ENCODE data around the gene PFKL.
"Not testable (repeated sequence)": the region's sequence is repeated elsewhere in the genome, so short reads cannot be mapped to it uniquely, and the experiment has no call there.

PFKL gene

GRCh38 chr21:44279354-44280260 is 20.2 kb upstream of the PFKL start:
- no peak for DNase-seq (ENCODE audit: low read depth in 2 of 2)

DNA sequence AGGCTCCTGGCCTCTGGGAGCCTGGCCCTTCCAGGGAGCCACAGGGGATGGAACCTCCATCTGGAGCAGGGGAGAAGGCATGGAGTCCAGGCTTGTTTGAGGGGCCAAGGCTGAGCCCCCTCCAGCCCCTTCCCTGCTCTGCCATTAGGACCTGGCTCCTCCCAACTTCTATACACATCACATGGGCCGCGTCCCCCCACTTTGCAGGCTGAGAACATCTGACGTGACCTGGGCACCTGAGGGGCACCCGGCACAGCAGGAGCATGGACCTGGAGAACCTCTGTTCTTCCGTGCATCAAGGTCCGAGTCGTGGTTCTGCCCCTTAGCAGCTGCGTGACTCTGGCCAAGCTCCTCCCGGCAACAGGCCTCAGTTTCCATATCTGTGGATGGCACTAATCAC is 18.1 kb upstream of the PFKL start:
- no peak for DNase-seq (ENCODE audit: low read depth in 2 of 2)

DNA sequence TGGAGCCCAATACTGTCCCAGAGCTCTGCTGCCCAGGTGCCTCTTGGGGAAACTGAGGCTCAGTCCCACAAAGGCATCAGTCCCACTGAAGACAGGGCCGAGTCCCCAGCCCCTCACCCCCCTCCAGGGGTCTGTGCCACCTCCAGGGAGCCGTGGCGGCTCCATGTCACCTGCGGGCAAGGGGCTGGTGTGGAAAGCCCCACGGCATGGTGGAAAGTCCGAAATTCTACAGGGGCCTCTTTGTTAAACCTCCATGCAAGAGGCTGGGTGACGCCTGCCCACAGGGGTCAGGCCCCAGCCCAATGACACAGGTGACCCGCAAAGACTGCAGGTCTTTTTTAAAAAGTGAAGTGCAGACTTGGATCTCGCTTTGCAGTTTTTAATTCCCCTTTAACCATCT is 17.5 kb upstream of the PFKL start:
- no peak for DNase-seq (ENCODE audit: low read depth in 2 of 2)

DNA sequence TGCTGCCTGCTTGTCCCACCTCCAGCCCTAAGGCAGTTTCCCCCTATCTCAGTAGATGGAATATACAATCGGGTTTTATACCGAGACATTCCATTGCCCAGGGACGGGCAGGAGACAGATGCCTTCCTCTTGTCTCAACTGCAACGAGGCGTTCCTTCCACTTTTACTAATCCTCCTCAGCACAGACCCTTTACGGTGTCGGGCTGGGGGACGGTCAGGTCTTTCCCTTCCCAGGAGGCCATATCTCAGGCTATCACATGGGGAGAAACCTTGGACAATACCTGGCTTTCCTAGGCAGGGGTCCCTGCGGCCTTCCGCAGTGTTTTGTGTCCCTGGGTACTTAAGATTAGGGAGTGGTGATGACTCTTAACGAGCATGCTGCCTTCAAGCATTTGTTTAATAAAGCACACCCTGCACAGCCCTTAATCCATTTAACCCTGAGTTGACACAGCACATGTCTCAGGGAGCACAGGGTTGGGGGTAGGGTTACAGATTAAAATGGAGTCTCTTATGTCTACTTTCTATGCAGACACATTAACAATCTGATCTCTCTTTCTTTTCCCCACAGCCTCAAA is 16.6 kb upstream of the PFKL start:
- DNase-seq (ENCODE audit: low read depth in 2 of 2) = not testable (repeated sequence)

DNA sequence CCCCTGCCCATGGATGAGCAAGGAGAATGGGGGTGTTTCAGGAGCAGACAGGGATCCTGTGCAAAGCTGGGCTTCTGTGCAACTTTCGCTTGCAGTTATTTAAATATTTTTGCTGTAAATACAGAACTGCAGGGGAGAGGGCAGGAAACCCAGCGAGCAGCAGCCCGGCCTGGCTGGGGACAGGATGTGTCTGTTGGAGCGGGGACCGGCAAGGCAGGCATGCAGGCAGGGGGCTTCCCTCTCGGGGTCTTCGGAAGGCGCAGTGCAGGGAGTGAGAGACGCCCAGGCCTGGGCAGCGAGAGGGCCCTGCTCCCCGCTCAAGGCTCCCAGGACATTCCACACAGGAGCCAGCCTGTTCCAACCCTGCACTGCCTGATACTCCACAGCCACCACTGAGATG is 15.9 kb upstream of the PFKL start:
- no peak for DNase-seq (ENCODE audit: low read depth in 2 of 2)

- DNase-seq (ENCODE audit: low read depth in 2 of 2) = no peak
These were observed 14.5 kb upstream of the PFKL start, which contains the start of gene AIRE for GRCh38 chr21:44285138-44285992. TSS of gene AIRE (plus strand) at chr21:44285876. CDS start at chr21:44286007, 131 bp downstream.

DNA sequence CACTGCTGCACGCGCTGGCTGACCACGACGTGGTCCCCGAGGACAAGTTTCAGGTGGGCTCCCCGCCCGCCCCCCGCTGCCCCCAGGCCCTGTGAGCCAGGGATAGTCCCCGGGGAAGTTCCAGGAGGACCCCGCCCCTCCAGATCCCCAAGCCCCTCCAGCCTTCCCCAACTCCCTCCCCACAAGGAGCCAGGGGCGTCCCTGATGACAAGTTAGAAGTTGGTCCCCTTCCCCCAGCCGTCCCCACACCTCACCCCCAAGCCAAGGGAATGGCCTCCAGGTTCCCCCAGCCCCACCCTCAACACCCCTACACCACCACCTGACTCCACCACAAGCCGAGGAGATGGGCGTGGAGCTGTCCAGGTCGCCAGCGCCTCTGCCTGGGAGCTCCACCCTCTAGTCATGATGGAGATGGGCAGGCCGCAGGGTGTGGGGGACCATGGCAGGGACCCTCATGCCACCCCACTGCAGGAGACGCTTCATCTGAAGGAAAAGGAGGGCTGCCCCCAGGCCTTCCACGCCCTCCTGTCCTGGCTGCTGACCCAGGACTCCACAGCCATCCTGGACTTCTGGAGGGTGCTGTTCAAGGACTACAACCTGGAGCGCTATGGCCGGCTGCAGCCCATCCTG is 13.7 kb upstream of the PFKL start:
- DNase-seq (ENCODE audit: low read depth in 2 of 2) = no peak

DNA sequence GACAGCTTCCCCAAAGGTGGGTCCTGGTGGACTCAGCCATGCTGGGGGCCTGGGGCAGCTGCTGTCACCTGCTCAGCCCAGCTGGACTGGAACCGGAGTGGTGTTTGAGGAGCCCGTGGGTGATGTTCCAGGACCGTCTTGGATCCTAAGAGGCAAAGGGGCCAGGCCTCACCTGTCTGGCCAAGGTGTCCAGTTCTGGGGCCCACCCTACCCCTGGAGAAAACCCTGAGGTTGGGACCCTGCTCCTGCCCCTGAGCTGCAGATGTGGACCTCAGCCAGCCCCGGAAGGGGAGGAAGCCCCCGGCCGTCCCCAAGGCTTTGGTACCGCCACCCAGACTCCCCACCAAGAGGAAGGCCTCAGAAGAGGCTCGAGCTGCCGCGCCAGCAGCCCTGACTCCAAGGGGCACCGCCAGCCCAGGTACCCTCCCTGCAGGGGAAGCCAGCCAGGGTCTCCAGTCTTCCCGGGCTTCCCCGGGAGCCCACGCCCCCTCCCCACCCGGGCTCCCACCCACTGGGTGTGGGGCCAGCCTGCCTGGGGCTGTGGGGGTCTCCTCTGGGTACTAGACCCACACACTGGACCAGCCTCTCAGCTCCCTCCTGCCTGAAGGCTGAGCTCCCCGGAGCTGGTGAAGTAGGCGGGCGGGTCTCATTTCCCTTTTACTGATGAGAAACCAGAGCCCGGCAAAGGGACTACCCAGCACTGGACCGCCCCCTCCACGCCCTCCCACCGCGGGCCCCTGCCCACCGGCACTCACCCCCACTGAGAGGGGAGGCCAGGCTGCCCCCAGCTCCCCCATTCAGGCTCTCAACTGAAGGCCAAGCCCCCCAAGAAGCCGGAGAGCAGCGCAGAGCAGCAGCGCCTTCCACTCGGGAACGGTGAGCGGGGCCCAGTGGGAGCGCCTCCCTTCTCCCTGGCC is 12.9 kb upstream of the PFKL start:
- DNase-seq (ENCODE audit: low read depth in 2 of 2) = no peak

DNA sequence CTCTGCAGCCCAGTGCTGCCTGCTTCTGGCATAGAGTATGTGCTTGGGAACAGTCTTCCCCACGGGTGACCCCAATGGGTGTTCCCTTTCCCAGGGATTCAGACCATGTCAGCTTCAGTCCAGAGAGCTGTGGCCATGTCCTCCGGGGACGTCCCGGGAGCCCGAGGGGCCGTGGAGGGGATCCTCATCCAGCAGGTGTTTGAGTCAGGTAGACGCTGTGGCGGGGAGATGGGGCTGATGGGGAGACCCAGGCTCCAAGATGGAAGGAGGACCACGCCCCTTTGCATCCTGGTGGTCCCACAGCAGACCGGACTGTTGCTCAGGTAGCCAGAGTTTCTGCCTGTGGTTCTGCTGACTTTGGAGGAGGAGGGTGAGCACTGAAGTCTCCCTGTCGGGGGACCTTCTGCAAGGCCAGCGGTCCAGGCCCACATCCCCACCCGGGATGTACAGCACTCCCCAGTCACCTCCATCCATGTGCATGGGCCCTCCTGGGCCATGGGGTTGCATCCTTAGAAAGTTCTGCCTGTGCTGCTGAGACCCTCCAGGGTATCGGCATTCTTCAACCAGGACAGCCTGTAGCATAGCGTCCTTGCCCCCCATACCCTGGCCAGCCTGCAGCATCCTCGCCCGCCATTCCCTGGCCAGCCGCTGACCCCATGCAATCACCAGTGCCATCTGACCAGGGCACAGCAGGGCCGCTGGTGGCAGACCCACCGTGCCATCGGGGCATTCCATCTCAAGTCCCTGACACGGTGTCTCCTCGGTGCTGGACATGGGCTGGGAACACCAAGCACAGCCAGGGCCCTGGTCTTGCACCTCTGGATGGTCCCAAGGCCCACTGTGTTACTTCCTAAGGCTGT is 11.4 kb upstream of the PFKL start:
- DNase-seq (ENCODE audit: low read depth in 2 of 2) = no peak

- no peak for DNase-seq (ENCODE audit: low read depth in 2 of 2)
These were observed 10.4 kb upstream of the PFKL start for GRCh38 chr21:44289381-44290010.

GRCh38 chr21:44290327-44291077 is 9.4 kb upstream of the PFKL start:
- no peak for DNase-seq (ENCODE audit: low read depth in 2 of 2)

DNA sequence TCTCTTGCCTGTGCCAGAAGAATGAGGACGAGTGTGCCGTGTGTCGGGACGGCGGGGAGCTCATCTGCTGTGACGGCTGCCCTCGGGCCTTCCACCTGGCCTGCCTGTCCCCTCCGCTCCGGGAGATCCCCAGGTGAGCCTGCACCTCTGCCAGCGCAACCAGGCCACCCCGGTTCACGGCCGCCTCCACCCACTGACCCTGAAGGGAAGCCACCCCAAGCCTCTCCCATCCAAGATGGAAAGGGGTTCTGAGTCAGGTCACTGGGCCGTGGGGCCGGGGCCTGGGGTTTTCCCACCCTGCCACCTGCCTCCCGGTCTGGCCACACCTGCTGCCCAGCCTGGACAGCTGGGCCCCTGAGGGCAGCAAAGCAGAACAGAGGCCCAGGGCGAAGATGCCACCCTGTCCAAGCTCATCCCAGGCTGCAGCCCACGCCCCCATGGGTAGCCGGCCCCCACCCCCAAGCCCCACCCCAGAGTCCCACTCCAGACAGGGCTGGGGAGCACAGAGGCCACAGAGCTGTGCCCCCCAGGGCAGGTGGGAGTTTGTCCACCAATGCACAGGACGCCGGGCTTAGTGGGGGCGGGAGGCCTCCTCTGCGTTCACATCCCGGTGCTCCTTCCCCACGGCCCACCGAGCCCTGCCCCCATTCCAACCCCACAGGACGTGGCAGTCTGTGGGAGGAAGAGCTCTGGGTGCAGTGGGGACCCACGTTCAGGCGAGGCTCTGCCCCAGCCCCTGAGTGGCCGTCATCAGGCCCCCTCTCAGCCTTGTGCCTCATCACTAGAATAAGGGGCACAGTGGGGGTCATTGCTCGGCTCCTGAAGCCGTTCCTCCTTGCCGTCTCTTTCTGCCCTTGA is 8.5 kb upstream of the PFKL start:
- no peak for DNase-seq (ENCODE audit: low read depth in 2 of 2)

- no peak for DNase-seq (ENCODE audit: low read depth in 2 of 2)
These were observed 7.7 kb upstream of the PFKL start for GRCh38 chr21:44291936-44292811.

GRCh38 chr21:44292812-44293195 is 7.0 kb upstream of the PFKL start:
- DNase-seq (ENCODE audit: low read depth in 2 of 2) = no peak

DNA sequence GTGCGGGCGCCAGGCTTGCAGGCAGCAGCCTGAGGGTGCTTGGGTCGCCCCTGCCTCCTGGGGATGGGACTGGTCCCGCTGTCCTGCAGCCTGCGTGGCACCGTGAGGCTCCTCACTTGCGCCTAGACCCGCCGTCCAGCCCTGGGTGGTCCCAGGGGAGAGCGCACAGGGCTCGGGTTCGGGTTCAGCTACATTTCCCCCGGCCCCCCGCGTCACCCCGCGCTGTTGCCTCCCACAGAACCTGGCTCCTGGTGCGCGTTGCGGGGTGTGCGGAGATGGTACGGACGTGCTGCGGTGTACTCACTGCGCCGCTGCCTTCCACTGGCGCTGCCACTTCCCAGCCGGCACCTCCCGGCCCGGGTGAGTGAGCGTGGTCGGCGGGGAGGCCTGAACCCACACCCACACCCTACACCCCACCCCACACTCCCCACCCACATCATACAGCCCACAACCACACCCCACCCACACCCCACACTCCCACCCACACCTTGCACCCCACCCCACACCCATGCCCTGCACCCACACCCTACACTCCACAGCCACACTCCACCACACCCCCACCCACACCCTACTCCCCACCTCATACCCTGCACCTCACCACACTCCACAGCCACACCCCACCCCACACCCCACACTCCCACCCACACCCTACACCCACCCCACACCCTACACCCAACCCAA is 6.2 kb upstream of the PFKL start:
- DNase-seq (ENCODE audit: low read depth in 2 of 2) = peak in 1 of 2 donors; percentile 34
